RWPE2 (cell line): ENCODE data around the gene GARNL3.

Source experiments
- ATAC-seq: fragments of 200-7000 bp; cut with Tn5 transposase; 3 replicates; pipeline ENCODE4 v1.9.1; 2021; ENCODE audit warnings: low read depth
- DNase-seq: peaks from one replicate; pipeline ENCODE4 v3.0.0-alpha.2; 2020; ENCODE audit warnings: low spot score
- H3K27ac ChIP-seq: fragments of 450-650 bp; 2 replicates; pipeline ENCODE4 v1.5.1; 2017; ENCODE audit warnings: mild to moderate bottlenecking; ENCODE audit not compliant: poor library complexity, severe bottlenecking
- H3K27me3 ChIP-seq: fragments of 250-450 bp; sonication (Bioruptor Pico); 2 replicates; pipeline ENCODE4 v1.5.1; 2021; ENCODE audit warnings: mild to moderate bottlenecking, moderate library complexity; ENCODE audit not compliant: insufficient read depth, poor library complexity, severe bottlenecking
- H3K36me3 ChIP-seq: fragments of 250-450 bp; sonication (Bioruptor Pico); 2 replicates; pipeline ENCODE4 v1.5.1; 2020; ENCODE audit warnings: low read depth, mild to moderate bottlenecking, moderate library complexity
- H3K4me1 ChIP-seq: fragments of 250-450 bp; sonication (Bioruptor Pico); 2 replicates; pipeline ENCODE4 v1.5.1; 2021; ENCODE audit warnings: mild to moderate bottlenecking, moderate library complexity; ENCODE audit not compliant: insufficient read depth, poor library complexity, severe bottlenecking
- H3K4me3 ChIP-seq: fragments of 250-450 bp; sonication (Bioruptor Pico); 2 replicates; pipeline ENCODE4 v1.5.1; 2021; ENCODE audit warnings: mild to moderate bottlenecking, moderate library complexity; ENCODE audit not compliant: severe bottlenecking
- H3K9me3 ChIP-seq: fragments of 250-450 bp; sonication (Bioruptor Pico); 2 replicates; pipeline ENCODE4 v1.5.1; 2021; ENCODE audit warnings: mild to moderate bottlenecking, moderate library complexity; ENCODE audit not compliant: severe bottlenecking
- TF ChIP-seq, protein P1 (sequence below): fragments of 450-650 bp; IDR thresholded peaks from one replicate; pipeline ENCODE4 v1.5.1; 2017; ENCODE audit warnings: mild to moderate bottlenecking, moderate library complexity; ENCODE audit not compliant: poor library complexity, severe bottlenecking

GARNL3 gene

DNA sequence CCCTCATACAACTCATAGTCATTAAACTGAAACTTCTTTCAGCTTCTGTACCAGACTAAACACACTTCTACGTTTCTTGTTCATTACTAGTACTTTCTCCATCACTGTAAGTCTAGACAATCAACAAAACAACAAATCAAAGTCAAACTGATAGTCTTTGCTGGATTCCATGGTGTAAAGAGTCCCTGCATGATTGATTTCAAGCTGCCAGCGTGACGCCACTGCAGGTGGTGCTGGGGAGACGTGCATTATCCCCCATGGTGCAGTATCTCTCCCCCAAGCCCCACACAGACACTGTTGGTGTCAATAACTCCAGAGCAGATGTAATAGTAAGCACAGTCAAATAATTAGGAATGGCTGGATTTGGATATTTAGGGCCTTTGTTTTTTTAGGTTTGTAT is 121.7 kb downstream of the GARNL3 start:
- DNase-seq (no peak), ATAC-seq (no peak)
- no peak overlapping the region for H3K4me3 ChIP-seq
- H3K36me3 ChIP-seq = no peaks in the 10 kb centered on the region
- no peaks in the 10 kb centered on the region for H3K27me3 ChIP-seq
- TF ChIP-seq, protein P1, sequence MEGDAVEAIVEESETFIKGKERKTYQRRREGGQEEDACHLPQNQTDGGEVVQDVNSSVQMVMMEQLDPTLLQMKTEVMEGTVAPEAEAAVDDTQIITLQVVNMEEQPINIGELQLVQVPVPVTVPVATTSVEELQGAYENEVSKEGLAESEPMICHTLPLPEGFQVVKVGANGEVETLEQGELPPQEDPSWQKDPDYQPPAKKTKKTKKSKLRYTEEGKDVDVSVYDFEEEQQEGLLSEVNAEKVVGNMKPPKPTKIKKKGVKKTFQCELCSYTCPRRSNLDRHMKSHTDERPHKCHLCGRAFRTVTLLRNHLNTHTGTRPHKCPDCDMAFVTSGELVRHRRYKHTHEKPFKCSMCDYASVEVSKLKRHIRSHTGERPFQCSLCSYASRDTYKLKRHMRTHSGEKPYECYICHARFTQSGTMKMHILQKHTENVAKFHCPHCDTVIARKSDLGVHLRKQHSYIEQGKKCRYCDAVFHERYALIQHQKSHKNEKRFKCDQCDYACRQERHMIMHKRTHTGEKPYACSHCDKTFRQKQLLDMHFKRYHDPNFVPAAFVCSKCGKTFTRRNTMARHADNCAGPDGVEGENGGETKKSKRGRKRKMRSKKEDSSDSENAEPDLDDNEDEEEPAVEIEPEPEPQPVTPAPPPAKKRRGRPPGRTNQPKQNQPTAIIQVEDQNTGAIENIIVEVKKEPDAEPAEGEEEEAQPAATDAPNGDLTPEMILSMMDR = no peak
- no peak overlapping the region for H3K27ac ChIP-seq
- H3K4me1 ChIP-seq = peaks cover 22% of the 10 kb centered on the region
- no peaks in the 10 kb centered on the region for H3K9me3 ChIP-seq

DNA sequence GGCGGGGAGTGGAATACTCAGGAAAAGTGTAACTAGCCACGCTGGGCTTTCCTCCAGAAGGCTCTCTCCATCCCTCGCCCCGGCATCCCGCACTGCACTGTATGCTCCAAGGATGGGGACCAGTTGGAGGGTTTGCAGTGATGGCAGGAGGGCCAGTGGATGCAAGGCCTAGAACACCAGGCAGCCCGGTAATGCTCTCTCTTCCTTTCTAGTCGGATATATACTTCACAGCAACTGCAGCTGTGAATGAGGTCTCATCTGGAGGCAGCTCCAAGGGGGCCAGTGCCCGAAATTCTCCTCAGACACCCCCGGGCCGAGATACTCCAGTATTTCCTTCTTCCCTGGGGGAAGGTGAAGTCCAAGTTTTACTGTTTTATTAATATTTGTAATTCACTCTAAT is 122.4 kb downstream of the GARNL3 start:
- DNase-seq (no peak), ATAC-seq (no peak)
- Histone ChIP-seq H3K27me3 (no peaks in the 10 kb centered on the region), H3K36me3 (no peaks in the 10 kb centered on the region), H3K4me1 (peaks cover 22% of the 10 kb centered on the region), H3K27ac (no peak overlapping the region), H3K4me3 (no peak overlapping the region), H3K9me3 (no peaks in the 10 kb centered on the region)
- TF ChIP-seq, protein P1 = no peak

DNA sequence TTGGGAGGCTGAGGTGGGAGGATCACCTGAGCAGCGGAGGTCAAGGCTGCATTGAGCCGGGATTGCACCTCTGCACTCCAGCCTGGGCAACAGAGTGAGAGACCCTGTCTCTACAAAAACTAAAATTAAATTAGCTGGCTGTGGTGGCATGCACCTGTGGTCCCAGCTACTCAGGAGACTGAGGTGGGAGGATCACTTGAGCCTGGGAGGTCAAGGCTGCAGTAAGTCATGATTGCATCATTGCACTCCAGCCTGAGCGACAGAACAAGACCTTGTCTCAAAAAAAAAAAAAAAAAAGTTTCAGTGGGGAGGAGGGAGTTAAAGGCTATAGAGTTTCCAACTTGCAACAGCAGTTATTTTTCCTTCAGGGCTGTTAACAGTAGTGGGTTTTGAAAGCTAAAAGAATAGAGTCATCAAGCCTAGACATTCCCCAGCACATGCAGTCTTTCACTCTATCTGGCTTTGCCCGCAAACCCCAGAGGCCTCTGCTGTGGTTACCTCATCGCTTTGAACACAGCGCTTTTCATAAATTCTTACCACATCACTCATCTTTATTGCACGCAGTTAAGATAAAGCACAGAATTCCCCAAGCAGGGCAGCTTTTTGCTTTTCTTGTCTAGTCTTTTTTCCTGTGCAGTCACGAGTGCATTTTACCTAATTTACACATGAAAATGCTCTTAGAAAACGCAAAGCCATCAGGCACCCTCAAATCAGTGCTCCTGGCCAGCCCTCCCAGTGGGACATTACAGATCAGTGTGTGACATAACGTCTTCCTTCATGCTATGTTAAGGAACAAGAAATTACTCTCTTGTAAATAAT is 123.7 kb downstream of the GARNL3 start:
- peak; percentile 100 for ATAC-seq
- TF ChIP-seq, protein P1 = no peak
- Histone ChIP-seq H3K27ac (peak overlapping the region; percentile 59), H3K4me1 (peaks cover 22% of the 10 kb centered on the region), H3K4me3 (no peak overlapping the region), H3K36me3 (no peaks in the 10 kb centered on the region), H3K9me3 (no peaks in the 10 kb centered on the region), H3K27me3 (no peaks in the 10 kb centered on the region)
- DNase-seq = no peak

DNA sequence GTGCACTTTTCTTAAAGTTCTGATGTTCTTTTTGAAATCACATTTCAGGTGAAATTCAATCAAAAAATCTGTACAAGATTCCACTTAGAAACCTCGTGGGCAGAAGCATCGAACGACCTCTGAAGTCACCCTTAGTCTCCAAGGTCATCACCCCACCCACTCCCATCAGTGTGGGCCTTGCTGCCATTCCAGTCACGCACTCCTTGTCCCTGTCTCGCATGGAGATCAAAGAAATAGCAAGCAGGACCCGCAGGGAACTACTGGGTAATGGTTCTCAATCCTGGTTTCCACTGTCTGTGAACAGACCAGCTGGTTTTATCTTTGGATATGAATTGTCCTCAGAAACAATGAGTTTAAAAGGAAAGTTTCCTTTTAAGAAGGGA is 124.3 kb downstream of the GARNL3 start:
- H3K27ac ChIP-seq = peak overlapping the region; percentile 59
- no peaks in the 10 kb centered on the region for H3K9me3 ChIP-seq
- H3K36me3 ChIP-seq = no peaks in the 10 kb centered on the region
- H3K4me1 ChIP-seq = peaks cover 22% of the 10 kb centered on the region
- TF ChIP-seq, protein P1 = no peak
- no peaks in the 10 kb centered on the region for H3K27me3 ChIP-seq
- no peak overlapping the region for H3K4me3 ChIP-seq
- DNase-seq (no peak), ATAC-seq (no peak)
